ENCODE data around the gene ERG. TPM values are rescaled to one million over a fixed set of nuclear protein-coding genes. Genes with fewer than 3 reads are reported as not detected.

The ERG gene
- total RNA-seq, 1 donor from 2014 or later: not detected

DNA sequence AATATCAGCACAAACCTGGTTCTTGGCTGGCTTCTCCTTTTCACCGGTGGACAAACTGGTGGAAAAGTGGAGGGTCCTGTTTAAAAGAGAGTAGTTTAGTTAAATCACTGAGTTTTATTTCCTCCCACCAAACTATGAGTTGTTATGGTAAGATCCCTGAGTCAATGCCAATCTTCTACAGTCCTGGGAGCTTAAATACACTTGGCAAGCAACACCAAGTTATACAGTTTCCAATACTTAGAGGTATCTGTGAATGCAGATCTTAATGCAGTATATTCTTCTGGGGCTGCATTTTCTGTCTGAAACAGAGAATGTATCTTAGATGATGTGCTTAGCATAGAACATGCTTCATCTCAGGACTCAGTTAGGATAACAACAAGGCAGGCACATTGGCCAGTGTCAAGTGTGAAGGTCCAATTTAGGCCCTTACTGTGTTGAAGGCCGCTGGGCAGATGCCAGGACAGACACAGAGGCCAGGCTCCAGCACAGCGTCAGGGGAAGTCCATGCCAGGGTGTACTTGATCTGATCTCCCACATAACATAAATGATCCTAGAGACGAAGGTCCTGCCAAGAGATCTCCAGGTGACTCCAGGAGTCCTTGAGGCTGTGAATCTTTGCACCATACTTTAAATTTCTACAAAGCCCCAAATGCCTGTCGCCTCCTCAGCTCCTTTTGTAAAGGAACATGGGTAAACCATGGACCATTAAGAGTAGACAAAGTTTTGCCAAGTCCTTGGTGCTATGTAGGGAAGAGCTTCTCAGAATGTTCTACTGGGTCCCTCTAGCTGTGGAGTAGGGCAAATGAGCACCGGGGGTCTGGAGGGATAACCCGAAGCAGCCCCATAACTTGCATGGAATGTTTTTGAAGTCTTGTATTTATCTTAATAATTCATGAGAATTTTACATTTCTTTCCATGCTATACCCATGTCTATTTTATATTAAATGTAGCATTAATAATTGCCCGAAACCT lies 164.7 kb downstream of the ERG start:
- Histone ChIP-seq H3K79me2 (ENCODE audit: low read depth) (no peaks in the 10 kb centered on the region), H3K36me3 (no peaks in the 10 kb centered on the region), H3K4me2 (no peak overlapping the region), H4K20me1 (ENCODE audit: low read depth) (no peaks in the 10 kb centered on the region), H3K9me3 (ENCODE audit: low read depth) (no peaks in the 10 kb centered on the region), H2AFZ (replicated peaks) (no peak overlapping the region), H3K4me3 (no peak overlapping the region), H3K27ac (no peak overlapping the region), H3K4me1 (no peaks in the 10 kb centered on the region), H3F3A (ENCODE audit: low read depth) (no peaks in the 10 kb centered on the region), H3K9ac (no peak overlapping the region), H3K27me3 (no peaks in the 10 kb centered on the region)
- no peaks in the 10 kb centered on the region for H3K4me1 Mint-ChIP-seq
- H3K9me3 Mint-ChIP-seq: peaks cover 6% of the 10 kb centered on the region
- no peak overlapping the region for H3K27ac Mint-ChIP-seq
- H3K27me3 Mint-ChIP-seq (ENCODE audit: insufficient read depth, low read depth): peaks cover 7% of the 10 kb centered on the region
- TF ChIP-seq, protein P1, sequence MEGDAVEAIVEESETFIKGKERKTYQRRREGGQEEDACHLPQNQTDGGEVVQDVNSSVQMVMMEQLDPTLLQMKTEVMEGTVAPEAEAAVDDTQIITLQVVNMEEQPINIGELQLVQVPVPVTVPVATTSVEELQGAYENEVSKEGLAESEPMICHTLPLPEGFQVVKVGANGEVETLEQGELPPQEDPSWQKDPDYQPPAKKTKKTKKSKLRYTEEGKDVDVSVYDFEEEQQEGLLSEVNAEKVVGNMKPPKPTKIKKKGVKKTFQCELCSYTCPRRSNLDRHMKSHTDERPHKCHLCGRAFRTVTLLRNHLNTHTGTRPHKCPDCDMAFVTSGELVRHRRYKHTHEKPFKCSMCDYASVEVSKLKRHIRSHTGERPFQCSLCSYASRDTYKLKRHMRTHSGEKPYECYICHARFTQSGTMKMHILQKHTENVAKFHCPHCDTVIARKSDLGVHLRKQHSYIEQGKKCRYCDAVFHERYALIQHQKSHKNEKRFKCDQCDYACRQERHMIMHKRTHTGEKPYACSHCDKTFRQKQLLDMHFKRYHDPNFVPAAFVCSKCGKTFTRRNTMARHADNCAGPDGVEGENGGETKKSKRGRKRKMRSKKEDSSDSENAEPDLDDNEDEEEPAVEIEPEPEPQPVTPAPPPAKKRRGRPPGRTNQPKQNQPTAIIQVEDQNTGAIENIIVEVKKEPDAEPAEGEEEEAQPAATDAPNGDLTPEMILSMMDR (IDR thresholded peaks at IDR 0.05): peak; percentile 20
- no peak for TF ChIP-seq EZH2 (IDR thresholded peaks at IDR 0.05)
- no peak for DNase-seq (ENCODE audit: low spot score)
- H3K36me3 Mint-ChIP-seq: no peaks in the 10 kb centered on the region
- H3K4me3 Mint-ChIP-seq: no peak overlapping the region

DNA sequence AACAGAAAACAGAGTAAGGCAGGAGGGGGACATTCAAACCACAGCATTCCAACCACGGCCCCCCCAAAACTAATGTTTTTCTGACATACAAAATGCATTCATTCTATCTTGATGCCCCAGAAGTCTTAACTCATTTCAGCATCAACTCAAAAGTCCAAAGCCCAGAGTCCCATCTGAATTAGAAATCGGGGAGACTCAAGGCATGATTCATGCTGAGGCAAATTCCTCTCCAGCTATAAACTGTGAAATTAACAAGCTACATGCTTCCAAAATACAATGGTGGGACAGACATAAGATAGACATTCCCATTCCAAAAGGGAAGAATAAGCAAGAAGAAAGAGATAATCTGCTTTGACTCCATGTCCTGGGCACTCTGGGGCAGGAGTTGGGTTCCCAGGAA lies 167.6 kb downstream of the ERG start:
- peaks cover 7% of the 10 kb centered on the region for H3K27me3 Mint-ChIP-seq (ENCODE audit: insufficient read depth, low read depth)
- DNase-seq (ENCODE audit: low spot score): no peak
- no peak for TF ChIP-seq EZH2phosphoT487 (IDR thresholded peaks at IDR 0.05)
- TF ChIP-seq, protein P1 (IDR thresholded peaks at IDR 0.05): no peak
- no peak for TF ChIP-seq EZH2 (IDR thresholded peaks at IDR 0.05)

More for the DNA sequence above, 167.6 kb downstream of the ERG start:
- no peak overlapping the region for H3K4me3 Mint-ChIP-seq
- H3K9me3 ChIP-seq (ENCODE audit: low read depth): no peaks in the 10 kb centered on the region
- H3K4me1 Mint-ChIP-seq: no peaks in the 10 kb centered on the region
- H3K27ac ChIP-seq: no peak overlapping the region
- no peaks in the 10 kb centered on the region for H3K79me2 ChIP-seq (ENCODE audit: low read depth)
- H3K36me3 ChIP-seq: no peaks in the 10 kb centered on the region
- H3K9me3 Mint-ChIP-seq: peaks cover under 1% of the 10 kb centered on the region
- no peaks in the 10 kb centered on the region for H4K20me1 ChIP-seq (ENCODE audit: low read depth)
- no peak overlapping the region for H2AFZ ChIP-seq (replicated peaks)
- H3K27me3 ChIP-seq: no peaks in the 10 kb centered on the region
- H3K9ac ChIP-seq: no peak overlapping the region
- no peak overlapping the region for H3K4me2 ChIP-seq
- H3K36me3 Mint-ChIP-seq: no peaks in the 10 kb centered on the region
- no peak overlapping the region for H3K27ac Mint-ChIP-seq
- H3K4me3 ChIP-seq: no peak overlapping the region
- no peaks in the 10 kb centered on the region for H3K4me1 ChIP-seq
- no peaks in the 10 kb centered on the region for H3F3A ChIP-seq (ENCODE audit: low read depth)

Small RNAs within 50 kb of the gene (small RNA-seq; reads per million reads assigned to genes)
- gene SNRPGP13: not detected

Other genes starting within 250 kb of the ERG start
- gene KCNJ15, start 241.5 kb downstream of the ERG start, total RNA-seq (ENCODE audit: low replicate concordance): not detected in 2 replicates

Measured in neural progenitor cell (in vitro differentiated cells).